HG02943 (cell line): ENCODE measurements around the gene TRIML2.
"Not testable (repeated sequence)": the region's sequence is repeated elsewhere in the genome, so short reads cannot be mapped to it uniquely, and the experiment has no call there.

ENCODE experiments used
- ATAC-seq: cut with Tn5 transposase; IDR thresholded peaks from one replicate; pipeline ENCODE4 v1.9.1; 2021; ENCODE audit warnings: mild to moderate bottlenecking, low read depth, moderate library complexity; ENCODE audit not compliant: unreplicated experiment

TRIML2 gene

GRCh38 chr4:188107931-188108843 is 1.2 kb downstream of the TRIML2 start:
- ATAC-seq, result no peak

GRCh38 chr4:188106454-188106853 is 2.9 kb downstream of the TRIML2 start:
- ATAC-seq, result no peak

GRCh38 chr4:188092824-188093223 is 16.6 kb downstream of the TRIML2 start:
- ATAC-seq, result no peak

GRCh38 chr4:188086858-188087257 is 22.5 kb downstream of the TRIML2 start:
- ATAC-seq, result no peak

- ATAC-seq, result no peak
Measured at GRCh38 chr4:188082796-188083195, 26.6 kb downstream of the TRIML2 start.

- ATAC-seq, result no peak
Measured at GRCh38 chr4:188078116-188078515, 31.3 kb downstream of the TRIML2 start.

GRCh38 chr4:188076169-188076568 is 33.2 kb downstream of the TRIML2 start:
- ATAC-seq, result no peak

GRCh38 chr4:188061083-188061482 is 48.3 kb downstream of the TRIML2 start:
- no peak for ATAC-seq

GRCh38 chr4:188053302-188053701 is 56.1 kb downstream of the TRIML2 start:
- no peak for ATAC-seq

GRCh38 chr4:188046657-188047056 is 62.7 kb downstream of the TRIML2 start:
- no peak for ATAC-seq

- ATAC-seq, result not testable (repeated sequence)
Measured at GRCh38 chr4:188045461-188045860, 63.9 kb downstream of the TRIML2 start.

- ATAC-seq, result no peak
Measured at GRCh38 chr4:188043154-188043553, 66.2 kb downstream of the TRIML2 start.

GRCh38 chr4:188042191-188042590 is 67.2 kb downstream of the TRIML2 start:
- no peak for ATAC-seq

GRCh38 chr4:188041721-188042120 is 67.7 kb downstream of the TRIML2 start:
- ATAC-seq, result no peak
